ENCODE measurements around the gene TFCP2L1.

GRCh38 chr2:121167411-121167810 is 117.6 kb downstream of the TFCP2L1 start:
- TF ChIP-seq, protein P1, sequence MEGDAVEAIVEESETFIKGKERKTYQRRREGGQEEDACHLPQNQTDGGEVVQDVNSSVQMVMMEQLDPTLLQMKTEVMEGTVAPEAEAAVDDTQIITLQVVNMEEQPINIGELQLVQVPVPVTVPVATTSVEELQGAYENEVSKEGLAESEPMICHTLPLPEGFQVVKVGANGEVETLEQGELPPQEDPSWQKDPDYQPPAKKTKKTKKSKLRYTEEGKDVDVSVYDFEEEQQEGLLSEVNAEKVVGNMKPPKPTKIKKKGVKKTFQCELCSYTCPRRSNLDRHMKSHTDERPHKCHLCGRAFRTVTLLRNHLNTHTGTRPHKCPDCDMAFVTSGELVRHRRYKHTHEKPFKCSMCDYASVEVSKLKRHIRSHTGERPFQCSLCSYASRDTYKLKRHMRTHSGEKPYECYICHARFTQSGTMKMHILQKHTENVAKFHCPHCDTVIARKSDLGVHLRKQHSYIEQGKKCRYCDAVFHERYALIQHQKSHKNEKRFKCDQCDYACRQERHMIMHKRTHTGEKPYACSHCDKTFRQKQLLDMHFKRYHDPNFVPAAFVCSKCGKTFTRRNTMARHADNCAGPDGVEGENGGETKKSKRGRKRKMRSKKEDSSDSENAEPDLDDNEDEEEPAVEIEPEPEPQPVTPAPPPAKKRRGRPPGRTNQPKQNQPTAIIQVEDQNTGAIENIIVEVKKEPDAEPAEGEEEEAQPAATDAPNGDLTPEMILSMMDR (conservative IDR thresholded peaks at IDR 0.05) = no peak
- TF ChIP-seq ZFX (IDR thresholded peaks at IDR 0.05) = no peak

Measured in C4-2B (cell line).